HS-5 (cell line): ENCODE data around the gene BBIP1.
A peak's percentile ranks its signal among the peaks of the same experiment; 100 is the strongest.
"Not testable (repeated sequence)": the region's sequence is repeated elsewhere in the genome, so short reads cannot be mapped to it uniquely, and the experiment has no call there.

ENCODE experiments used
- DNase-seq: peaks from one replicate; pipeline ENCODE4 v3.0.0-alpha.2; 2012; ENCODE audit warnings: low read depth

The BBIP1 gene

DNA sequence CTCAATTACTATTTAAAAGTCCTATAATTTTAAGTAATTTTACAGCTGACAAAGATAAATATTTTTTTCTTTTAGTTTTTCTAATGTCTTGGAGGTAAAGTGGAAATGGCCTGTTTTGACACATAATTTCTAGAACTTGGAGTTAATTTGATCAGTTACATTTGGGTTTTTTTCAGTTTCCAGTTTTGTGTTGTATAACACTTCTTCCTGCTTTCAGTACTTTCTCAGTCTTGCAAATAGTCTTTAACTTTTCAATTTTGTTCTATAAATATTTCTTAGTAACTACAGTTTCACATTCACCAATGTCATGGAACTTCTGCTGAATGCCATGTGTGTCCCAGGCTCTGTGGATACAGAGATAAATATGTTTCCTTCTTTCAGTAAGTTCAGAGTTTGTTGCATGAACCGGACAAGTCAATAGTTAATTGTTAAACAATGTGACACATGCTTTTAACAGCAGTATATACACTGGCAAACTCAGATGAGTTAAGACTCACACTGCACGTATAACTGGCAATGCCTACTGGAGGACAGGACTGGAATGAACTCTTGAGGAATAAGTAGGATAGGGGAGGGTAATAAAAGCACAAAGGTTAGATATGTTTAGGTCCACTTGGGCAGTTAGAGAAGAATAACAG, 5.0 kb upstream of the BBIP1 start:
- no peak for DNase-seq

DNA sequence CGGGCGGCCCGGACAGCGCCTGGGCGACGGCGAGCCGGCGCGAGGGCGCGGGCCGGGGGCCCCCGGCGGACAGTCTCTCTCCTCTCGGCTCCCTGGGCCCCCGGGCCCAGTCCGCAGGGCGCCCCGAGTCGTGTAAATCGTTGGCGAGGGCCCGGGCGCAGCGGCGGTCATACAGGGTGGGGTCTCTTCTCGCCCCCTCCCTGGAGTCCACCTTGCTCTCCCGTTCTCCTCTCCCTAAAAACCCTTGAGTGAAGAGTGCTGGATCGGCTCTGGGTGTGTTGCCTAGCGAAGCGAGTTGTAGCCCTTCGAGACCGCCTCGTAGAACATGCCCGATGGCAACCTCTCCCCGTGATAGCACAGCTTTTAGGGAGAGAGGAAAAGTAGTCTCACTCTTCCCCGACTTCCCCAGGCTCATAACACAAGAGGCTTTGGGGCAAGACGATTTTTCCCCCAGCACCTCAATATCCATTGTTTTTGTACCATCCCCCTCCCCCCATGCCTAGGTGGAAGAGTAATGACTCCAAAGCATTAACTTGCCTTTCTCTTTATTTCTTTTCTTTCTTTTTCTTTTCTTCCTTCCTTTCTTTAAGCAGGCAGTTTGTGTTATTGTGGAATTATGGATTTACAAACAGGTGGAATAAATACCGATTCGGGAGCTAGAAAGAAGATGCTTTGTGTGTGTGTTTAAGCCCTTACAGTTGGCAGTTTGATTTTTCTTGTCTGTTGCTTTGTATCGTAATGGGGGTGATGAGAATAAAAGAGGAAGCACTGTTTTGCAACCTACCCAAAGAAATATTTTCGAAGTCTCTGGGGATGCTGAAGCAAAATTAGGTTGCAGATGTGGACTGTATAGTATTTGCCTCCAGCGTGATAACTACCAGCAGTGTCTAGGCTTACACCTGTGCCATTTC, 1.2 kb upstream of the BBIP1 start:
- DNase-seq = no peak

DNA sequence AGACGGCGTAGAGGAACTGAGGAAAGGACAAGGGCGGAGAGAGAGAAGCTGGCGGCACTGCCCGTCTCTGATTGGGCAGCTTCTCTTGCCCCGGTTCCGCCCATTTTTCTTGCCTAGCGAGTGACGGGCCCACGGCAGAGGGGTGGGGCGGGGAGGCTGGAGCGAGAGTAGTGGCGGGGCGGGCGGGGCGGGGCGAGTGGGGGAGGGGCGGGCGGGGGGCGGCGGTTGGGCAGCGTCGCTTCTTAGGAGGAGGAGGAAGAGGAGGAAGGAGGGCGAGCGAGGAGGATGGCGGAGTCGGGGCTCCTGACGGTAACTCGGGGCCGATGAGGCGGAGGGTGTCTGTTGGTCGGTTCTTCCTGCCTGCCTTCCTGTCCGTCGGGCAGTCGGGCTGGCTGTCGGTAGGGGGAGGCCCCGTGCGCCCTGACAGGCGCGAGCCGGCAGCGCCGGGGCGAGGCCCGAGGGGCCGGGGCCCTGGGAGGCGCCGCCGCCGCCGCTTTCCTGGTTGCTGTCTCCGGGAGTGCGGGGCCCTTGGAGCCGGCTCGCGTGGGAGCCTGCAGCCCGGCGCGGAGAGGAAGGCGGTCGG, 460 bp upstream of the BBIP1 start, which contains the start of gene SHOC2:
Gene SHOC2 (plus strand): TSS at position 256 of the 583 bp plus-strand sequence. CDS start 44,755 bp downstream, outside the sequence.
- no peak for DNase-seq

DNA sequence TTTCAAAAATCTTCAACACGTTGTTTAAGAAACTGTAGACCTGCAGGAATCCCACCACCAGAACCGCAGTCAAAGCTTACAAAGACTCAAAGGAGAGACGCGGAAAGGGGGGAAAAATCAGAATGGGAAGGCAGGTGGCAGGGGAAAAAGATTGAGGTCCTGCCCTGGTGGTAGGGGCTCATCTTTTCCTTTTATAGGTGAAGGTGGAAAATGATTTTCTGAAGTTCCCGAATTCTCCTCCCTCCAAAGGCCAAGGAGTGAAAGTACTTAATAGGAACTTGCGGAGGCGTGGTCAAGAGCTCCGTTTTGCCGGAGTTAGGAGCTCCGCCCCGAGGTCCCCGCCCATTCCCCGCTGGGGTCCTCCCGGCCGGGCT, 724 bp downstream of the BBIP1 start:
- DNase-seq = peak; percentile 79

DNA sequence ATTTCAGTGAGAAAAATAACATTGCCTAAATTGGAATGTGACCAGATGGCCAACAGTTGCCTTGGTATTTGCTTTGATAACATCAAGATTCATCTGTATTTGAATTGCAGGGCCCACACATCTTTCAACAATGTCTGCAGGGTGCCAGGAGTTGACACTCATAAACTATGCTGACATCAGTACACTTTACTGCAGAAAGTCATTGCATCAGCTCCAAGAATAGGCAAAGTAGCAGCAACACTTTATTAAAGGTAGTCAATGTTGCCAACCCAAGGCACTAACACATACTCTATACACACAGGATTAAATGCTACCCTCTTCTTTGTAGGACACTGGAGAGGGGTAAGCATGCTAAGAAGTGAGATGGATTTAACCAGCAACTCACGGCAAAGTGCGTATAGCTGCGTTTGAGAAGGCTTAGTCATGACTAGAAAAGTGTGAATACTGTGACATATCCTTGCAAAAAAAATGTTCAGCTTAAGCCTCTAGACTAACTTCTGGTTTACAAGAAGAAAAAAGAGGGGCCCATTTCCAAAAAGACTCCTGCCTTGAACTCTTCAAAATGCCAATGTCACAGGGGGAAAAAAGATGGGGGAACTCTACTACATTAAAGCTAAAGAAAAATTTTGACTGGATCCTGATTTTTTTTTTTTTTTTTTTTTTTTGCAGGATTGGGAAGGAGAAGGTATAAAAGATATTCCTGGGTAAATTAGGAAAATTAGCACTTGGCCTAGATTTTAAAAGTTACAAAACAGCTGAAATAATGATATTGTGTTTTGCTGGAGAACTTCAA, 2.2 kb downstream of the BBIP1 start:
- peak; percentile 69 for DNase-seq

DNA sequence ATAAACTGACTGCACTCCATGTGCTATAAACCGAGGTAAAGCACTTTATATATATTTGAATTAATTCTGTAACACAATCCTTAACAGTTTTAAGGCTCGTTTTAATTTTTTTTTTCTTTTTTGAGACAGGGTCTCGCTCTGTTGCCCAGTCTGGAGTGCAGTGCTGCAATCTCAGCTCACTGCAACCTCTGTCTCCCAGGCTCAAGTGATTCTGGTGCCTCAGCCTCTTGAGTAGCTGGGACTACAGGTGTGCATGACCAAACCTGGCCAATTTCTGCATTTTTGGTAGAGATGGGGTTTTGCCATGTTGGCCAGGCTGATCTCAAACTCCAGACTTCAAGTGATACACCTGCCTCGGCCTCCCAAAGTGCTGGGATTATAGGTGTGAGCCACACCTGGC, 3.4 kb downstream of the BBIP1 start:
- DNase-seq = not testable (repeated sequence)

DNA sequence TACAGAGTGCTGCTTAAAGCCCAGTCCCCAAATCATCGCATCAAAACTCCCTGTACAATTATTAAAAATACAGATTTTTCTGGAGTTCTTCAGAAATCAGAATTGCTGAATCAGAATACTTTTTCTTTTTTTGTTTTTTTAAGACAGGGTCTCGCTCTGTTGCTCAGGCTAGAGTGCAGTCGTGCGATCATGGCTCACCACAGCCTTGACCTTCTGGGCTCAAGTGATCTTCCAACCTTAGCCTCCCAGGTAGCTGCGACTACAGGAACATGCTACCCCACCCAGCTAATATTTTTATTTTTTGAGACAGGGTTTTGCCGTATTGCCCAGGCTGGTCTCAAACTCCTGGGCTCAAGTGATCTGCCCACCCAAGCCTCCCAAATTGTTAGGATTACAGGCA, 3.9 kb downstream of the BBIP1 start:
- no peak for DNase-seq

DNA sequence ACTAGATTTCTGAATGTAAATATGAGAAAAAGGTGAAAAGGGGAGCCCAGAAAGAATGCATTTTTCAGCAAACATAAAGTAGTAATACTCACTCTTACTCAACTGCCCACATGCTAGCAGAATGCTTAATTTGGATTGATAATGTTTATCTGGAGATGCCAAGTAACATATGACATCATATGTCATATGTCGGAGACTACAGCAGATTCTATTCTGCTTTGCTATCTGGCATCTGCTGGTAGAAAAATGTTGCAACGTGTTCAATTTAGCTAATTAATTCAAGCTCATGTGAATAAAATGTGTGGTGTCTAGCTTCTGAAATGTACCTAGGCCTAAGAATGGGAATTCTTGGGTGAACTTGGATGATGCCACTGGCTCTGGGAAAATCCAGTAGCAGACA, 4.5 kb downstream of the BBIP1 start:
- DNase-seq = no peak

DNA sequence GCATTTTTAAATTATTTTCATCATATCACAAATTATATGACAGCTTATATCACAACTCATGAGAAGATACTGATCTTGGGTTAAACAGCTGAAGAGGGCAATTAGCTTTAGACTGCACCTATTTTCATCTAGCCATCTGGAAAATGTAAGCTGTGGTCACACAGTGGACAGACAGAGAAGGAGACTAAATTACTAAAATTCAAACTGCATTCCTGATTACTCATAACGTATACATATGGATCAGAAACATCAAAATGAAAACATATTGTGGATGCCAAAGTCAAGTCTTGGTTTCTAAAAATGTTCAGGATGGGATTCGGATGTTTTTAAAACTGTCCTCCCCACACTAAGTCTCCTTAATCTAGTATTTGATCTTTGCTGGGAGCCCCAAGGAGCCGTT, 6.6 kb downstream of the BBIP1 start:
- no peak for DNase-seq

DNA sequence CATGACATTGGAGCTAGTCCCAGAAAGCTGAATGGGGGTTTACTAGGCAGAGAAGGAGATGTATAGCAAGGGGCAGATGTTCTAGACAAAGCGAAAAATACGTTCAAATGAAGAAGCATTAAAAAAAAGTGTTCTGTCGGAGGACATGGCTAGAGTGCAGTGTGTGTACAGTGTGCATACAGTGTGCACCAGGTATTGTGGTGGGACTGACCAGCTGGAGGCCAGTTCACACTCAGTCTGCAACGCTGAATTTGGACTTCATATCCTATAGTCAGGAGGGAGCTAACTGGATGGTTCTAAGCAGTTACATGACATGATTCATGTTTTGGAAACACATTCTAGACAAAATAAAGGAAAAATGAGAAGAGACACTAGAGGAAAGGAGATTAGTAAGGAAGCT, 8.8 kb downstream of the BBIP1 start:
- no peak for DNase-seq

DNA sequence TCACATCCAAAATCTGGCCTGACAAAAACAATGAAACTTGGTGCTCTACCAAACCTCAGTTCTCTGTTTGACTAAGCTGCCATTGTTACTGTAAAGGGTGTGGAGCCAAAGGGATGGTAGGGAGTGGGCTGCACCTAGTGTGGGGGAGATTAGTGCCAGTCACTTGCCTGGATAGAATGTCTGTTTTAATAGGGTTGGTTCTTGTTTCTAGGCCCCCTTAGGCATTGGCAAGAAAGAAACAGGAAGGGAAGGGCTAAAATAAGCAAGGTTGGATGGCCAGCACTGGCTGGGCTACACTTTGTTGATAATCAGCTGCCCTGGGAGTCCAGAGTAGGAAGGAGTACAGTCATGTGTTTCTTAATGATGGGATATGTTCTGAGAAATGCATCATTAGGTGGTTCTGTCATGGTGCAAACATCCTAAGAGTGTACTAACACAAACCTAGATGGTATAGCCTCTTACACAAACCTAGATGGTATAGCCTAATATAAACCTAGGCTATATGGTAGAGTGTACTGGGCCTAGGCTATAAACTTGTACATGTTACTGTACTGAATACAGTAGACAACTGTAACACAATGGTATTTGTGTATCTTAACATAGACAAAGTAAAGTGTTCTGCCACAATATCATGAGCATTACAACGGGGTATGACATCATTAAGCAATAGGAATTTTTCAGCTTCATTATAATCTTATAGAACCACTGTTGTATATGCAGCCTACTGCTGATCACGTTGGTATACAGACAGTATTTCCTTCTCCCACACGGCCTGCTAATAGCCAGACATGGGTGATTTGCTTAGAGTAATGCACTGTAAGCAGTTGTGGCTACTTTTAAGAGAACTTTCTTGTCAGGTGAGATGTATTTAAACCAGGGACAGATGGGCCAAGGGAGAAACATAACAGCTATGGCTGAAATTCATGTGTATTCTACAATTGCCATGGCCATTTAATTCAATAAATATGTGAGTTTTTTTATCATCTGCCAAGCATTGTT, 15.4 kb downstream of the BBIP1 start:
- no peak for DNase-seq

DNA sequence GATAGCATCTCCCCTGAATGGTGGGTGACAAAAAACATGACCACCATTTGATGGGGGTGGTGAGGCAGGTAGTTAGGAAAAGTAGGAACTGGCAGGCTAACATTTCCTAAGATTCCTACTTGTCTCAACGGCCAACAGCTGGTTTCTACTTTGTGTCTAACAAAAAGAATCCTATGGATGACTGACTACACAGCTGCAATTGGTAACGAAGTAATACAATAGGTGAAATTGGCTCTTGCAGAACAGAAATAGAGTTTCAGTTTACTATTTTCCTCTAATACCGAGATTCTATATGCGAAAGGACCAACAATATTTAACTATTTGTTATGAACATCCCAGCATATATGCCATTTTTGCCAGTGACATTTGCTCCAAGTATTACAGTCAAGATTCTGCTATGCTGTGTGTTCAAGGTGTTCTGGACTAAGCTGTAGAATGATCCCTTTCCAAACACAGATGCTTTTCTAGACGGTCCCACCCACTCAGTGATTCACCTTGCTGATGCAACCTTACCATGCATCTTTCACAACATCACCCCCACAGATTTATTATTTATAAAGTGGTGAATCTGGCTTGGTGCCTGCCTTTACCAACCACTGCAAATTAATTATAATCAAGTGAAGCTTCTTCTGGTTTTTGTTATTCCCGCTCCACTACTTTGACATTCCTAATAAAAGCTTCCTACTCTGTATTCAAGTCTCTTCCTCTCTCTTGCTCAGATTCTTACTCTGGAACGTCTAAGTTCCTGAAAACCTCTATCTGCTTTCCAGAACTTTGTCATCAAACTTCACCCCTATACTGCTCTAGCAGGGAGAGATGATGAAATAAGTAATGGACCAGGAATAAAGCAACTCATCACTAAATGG, 16.8 kb downstream of the BBIP1 start:
- DNase-seq = no peak

DNA sequence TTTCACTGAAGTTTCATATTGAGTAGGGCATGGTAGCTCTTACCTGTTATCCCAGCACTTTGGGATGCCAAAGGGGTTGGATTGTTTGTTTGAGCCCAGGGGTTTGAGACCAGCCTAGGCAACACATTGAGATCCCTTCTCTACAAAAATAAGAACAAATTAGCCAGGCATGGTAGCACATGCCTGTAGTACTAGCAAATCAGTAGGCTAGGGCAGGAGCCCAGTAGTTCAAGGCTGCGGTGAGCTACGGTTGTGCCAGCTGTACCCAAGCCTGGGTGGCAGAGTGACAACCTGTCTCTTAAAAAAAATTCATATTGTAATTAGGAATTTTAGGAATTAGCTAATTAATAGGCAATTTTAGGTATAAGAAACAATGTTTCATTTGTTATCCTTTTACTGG, 18.0 kb downstream of the BBIP1 start:
- DNase-seq = no peak

DNA sequence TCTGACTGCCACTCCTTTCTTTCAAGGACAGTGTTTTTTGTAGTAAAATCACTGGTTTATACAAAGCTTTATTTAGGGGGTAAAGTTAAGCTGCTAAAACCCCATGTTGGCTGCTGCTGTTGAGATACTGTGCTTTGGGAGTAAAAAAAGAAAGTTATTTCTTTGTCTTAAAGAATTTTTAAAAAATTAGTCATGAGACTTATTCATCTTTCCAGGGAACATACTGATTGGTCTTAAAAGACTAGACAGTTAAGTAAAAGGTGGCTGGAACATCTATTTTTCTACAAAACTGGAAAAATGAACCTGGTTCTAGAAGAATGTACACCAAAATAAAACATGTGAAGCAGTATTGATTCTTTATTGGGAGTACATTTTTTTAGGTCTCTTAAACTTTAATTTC, 20.6 kb downstream of the BBIP1 start:
- DNase-seq = no peak

DNA sequence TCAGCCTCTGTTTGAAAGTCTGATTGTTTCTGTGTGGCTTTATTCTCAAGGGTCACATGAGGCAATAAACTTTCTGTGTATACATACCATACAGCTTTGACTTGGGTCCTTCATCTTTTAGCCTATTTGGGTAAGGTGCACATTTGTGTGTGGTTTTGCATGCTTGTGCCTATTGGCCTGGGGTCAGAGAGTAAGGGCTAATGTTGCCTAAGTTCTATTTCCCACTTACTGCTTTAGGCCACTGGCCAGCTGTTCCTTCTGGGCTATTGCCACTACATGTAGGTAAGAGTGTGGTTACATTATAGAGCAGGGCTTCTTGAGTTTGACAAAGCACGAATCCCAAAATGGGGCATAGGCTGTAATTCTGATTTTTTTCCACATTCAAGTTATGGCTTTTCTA, 21.8 kb downstream of the BBIP1 start:
- DNase-seq = no peak

DNA sequence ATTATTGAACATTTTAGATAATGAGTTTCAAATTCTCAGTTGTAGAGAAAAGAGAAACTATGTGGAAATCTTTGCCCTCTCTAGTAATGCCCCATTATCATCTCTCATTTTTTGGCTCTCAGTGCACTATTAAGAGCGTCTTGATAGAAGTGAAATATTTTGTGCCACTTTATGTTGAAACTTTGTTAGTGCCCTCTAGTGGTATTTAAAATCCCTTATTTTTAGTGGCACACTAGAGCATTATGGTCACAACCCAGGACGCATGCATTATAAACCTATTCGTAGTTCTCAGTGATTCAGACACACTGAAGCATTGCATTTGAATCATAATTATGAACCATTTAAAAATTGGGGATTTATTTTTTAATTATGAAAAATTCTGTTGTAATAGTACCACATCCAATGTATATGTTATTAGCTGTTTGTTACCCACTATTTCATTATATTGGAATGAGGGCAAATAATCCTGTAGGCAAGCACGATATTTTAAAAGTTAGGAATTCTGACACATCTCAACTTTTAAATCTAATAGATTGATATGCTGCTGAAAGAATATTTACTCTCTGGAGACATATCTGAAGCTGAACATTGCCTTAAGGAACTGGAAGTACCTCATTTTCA, 25.3 kb downstream of the BBIP1 start:
- no peak for DNase-seq

DNA sequence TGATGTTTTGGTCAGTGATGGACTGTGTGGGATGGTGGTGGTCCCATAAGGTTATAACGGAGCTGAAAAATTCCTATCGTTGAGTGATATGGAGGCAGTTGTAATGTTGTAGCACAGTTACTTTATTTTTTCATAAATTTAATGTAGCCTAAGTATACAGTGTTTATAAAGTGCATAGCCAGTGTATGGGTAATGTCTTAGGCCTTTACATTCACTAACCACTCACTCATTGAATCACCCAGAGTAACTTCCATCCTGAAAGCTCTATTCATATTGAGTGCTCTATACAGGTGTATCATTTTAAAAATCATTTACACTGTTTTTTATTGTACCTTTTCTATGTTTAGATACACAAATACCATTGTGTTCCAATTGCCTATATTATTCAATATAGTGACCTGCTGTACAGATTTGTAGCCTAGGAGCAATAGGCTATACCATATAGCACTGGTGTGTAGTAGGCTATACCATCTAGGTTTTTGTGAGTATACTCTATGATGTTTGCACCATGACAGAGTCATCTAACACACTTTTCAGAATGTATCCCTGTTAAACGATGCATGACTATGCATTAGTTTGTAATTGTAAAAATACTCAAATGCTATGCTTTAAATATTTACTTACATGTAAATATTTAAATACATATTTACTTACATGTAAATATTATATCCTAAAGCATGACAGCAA, 26.2 kb downstream of the BBIP1 start:
- no peak for DNase-seq

DNA sequence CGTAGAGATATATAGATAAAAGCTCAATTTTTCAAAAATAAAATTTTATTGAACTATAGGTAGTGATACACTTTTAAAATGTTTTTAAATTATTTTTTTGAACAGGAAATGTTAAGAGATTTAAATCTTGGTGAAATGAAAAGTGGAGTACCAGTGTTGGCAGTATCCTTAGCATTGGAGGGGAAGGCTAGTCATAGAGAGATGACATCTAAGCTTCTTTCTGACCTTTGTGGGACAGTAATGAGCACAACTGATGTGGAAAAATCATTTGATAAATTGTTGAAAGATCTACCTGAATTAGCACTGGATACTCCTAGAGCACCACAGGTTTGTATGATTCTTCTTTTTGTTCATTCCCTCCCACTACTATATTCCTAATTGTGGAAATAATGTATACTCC, 31.4 kb downstream of the BBIP1 start:
- no peak for DNase-seq
